GM21786 (cell line): ENCODE measurements around the gene PTPRD.

Source experiments
- ATAC-seq: cut with Tn5 transposase; IDR thresholded peaks from one replicate; pipeline ENCODE4 v1.9.1; 2021; ENCODE audit not compliant: unreplicated experiment

Gene PTPRD

DNA sequence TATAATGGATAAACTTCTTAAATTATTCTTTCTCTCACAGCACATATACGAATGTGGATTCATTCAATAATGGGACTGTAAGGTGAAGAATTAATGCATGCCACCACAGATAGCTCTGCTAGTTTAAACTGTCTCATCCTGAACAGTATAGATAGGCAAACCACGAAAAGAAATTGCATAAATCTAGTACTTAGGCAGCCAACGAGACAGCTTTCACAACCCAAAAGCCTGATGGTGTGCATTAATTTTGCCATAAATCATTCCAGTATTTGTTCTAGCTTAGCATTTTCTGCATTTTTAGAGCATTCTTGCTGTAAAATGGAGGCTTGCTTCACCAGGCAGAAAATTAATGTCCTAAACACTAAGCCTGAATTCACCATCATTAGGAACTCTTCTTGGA is 1979.0 kb downstream of the PTPRD start:
- no peak for ATAC-seq

DNA sequence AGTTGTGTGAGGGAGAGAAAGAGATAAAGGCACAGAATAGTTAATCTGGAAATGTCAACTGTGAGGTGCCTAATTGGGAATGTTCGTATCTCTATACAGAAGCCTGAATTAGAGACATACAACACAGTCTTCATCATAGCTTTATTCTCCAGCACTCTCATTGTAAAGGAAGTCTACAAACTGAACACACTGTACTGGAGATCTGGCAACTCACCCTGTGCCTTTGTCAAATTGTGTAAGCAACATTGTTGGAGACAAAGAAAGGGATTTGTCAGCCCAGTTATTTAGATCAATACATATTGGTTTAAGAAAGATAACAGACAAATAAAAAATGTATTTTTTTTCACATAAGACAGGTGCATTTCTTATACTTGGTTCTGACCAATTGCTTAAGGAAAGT is 1980.3 kb downstream of the PTPRD start:
- ATAC-seq = no peak

DNA sequence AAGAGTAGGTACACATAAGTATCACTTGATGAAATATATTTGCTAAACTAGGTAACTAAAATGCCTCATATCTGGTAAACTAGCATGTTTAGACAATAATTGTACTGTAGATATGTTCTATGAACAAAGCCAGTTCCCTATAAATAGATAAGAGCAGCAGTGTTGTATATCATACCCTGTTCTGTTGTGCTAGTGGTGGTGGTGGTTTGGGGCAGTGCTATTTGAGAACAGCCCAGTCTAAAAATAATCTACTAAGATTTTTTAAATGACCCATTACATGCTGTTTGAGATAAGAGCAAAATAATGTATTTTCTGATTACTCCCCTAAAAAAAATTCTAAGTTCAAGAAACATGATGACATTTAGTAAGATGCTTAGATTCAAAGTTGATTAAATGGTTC is 1984.0 kb downstream of the PTPRD start:
- no peak for ATAC-seq

DNA sequence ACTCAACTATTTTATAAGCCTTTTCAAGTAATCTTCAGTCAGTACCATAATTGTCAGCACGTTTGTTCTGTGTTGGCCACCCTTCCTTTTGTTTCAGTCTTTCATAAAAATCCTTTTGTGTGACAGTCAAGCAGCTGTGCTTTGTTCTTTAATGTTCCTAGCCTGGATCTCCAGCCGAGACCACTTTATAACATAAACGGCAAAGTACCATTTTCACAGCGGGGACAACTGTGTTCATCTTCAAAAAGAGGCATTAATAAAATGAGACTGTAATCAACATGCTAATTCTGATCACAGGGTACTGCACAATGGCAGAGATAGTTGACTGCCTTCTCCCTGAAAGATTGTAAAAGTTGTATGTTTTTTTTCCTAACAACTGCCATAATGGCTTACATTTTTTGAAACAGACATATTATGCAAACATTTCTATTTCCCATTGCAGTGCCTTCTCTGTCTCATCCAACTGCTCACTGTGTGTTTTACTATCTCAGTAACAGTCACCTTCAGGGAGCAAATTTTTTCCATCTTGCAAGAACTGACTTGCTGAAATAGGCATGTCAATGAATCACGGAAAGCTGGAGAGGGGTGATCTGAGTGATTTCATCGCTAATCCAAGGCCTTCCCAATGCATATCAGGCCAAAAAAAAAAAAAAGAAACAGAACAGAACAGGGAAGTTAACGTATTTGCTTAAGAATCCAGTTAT is 1984.7 kb downstream of the PTPRD start:
- no peak for ATAC-seq

DNA sequence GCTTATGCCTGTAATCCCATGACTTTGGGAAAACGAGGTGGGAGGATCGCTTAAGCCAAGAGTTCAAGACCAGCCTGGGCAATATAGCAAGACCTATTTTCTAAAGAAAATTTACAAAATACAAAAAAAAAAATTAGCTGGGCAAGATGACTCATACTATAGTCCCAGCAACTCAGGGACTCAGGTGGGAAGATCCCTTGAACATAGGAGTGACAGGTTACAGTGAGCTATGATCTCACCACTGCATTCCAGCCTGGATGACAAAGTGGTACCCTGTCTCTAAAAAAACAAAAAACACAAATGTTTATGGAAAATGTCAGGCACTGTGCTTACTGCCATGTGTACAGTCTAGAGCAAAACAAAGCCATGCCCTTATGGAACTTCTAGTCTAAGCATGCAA is 1989.9 kb downstream of the PTPRD start:
- no peak for ATAC-seq

DNA sequence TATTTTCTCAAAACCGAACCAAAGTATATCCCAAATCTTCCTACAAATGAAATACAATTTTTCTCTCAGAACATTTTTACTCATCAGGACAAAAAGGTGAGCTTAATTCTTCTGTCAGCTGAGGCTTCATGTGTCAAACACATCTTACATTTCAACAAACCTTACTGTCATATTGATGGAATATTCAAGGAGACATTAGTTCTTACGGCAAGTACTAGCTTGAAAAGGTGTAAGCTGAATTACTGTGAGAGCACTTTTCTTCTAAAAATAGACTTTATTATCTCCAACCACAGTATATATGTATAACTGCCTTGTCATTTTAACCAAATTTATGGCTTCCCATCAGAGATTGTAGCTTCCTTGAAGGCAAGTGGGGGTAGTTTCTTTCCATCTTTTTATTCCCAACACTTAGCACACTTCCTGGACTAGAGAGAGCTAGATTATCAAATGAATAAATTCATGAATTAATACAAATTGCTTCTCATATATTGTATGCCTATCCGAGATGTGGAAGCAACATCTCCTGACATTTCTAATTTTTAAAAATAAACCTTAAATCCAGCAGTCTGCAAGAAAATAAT is 1990.5 kb downstream of the PTPRD start:
- ATAC-seq = no peak

GRCh38 chr9:8621416-8621815 is 1991.4 kb downstream of the PTPRD start:
- no peak for ATAC-seq

DNA sequence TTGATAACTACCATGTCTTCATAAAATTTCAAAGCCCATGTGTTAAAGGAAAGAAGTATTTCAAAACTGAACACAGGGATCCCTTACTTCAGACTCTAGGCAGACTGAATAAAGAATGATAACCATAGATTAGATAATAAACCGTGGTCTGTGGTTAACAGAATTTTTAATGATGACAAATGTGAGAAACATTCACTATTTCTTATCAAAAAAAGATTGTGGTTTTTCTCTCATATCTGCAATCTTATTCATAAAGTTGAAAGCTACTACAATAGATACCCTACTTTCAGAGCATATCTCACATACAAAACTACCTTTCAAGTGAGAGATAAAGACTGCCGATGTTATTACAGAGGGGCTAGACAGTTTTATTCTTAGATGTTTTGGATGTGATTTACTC is 1996.4 kb downstream of the PTPRD start:
- no peak for ATAC-seq

DNA sequence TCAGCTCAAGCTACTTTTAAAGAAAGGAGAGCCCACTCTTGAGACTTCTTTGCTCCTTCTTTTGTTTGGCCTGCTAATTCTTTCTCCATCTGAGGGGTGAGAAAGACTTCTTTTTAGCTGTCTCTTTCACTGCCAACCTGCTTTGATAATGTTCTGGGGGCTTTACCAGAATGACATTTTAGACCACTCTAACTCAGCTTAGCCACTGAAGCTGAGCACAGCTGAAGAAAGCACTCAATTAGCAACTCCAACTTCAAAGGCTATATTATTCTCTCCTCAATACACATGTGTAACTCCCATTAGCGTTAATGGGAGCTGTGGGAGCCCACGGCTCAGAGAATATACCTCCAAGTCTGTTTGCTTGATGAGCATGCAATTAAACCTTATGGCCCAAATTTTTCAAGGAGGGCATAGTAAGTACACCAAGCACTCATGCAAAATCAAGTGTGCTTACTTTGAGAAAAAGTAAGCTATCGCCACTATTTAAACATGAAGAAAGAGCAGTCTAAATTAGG is 1997.8 kb downstream of the PTPRD start:
- ATAC-seq = no peak

DNA sequence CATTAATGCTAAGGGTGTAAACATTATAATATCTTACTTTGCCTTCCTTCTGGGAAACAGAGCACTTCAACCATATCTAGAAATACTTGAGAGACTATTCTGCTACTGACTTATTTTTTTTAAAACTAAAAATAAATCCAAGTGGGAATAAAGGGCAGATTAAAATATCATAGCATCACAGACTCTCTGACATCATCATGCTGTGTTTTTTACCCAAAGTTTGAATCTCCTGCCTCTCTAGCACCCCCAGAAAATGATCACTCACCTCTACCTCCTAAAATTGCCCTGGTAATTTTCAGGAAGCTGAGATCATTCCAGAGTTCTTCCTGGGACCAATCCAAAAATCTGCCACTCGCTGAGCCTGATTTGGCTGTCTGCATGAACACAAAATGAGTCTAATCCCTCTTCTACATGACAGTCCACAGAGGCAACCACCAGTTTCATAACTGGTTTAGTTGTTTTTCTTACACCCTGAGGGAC is 1999.4 kb downstream of the PTPRD start:
- ATAC-seq = no peak

- no peak for ATAC-seq
Observed at GRCh38 chr9:8611153-8611552, 2001.6 kb downstream of the PTPRD start.

DNA sequence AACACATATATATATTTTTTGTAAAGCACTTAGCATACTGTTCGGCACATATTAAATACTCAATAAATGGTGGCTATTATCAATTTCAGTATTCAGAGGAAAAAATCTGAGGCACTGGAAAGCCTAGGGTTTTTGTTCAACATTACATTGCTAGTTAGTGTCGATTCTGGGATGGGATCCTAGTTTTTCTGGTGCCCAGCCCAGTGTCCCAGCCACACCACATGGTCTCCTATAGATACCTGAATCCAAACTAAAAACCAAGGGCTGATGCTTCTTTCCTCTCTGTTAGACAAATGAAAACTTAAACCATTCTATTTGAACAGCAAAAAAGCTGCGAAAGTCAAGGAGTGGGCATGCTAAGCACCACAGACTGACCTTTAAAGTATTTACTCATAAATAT is 2002.5 kb downstream of the PTPRD start:
- ATAC-seq = no peak

GRCh38 chr9:8605096-8605495 is 2007.7 kb downstream of the PTPRD start:
- ATAC-seq = no peak

DNA sequence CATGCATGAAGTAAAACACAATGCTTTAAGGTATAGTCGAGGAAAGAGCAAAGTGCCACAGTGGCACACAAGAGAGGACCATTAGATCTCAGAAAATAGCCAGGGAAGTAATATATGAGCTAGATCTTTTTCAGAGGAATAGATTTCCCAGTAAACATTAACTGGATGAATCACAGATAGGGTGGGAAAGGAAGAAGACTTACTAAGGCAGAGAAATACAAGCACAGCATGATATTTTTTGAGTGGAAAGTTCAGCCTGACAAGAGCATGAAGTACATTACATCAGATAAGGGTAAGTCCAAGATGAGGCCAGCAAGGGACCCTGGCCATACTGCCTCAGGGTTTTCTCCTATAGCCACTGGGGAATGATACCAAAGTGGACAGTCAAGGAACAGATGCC is 2008.6 kb downstream of the PTPRD start:
- ATAC-seq = no peak

DNA sequence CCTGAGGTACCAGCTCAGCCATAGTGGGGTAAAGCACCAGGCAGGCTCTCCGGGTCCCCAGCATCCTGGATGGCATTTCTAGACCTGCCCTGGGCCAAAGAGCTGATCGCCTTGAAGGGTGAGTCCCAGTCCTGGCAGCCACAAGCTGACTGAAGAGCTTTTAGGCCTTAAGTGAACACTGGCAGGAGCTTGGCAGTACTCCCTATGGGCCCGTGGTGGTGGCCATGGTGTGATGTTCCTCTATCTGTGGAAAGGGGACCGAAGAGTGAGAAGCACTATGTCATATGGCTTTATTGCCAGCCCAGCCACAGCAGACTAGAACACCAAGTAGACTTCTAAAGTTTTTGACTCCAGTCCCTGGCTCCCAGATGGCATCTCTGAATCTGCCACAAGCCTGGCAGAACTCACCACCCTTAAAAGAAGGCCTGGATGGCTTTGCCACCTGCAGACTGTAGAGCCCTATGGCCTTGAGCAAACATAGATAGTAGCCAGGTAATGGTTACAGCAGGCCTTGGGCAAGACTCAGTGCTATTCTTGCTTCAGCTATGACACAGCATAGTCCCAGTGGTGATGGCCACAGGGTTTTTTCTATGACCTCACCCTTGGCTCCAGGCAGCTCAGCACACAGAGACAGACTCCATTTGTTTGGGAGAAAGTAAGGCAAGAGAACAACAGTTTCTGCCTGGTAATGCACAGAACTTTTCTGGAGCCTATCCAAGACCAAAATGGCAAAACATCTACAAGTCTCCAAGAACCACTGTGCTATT is 2011.7 kb downstream of the PTPRD start:
- ATAC-seq = no peak

- ATAC-seq = no peak
Observed at GRCh38 chr9:8599937-8600336, 2012.9 kb downstream of the PTPRD start.

GRCh38 chr9:8589476-8589875 is 2023.3 kb downstream of the PTPRD start:
- no peak for ATAC-seq

DNA sequence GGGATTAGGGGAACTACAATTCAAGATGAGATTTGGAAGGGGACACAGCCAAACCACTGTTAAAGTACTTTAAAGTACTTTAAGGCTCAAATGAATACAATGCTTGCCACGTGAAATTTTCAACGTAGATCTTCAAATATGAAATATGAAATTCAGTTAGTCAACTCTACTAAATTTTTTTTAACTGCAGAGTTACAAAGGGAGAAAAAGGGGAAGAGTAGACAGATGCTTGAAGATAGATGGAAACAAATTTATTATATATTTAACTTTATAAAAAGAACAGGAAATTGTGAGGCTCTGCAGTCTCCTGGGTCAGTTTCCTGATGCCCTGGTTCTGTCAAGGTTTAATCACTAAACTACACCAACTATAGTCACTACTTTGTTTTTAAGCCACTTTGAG is 2027.8 kb downstream of the PTPRD start:
- no peak for ATAC-seq

DNA sequence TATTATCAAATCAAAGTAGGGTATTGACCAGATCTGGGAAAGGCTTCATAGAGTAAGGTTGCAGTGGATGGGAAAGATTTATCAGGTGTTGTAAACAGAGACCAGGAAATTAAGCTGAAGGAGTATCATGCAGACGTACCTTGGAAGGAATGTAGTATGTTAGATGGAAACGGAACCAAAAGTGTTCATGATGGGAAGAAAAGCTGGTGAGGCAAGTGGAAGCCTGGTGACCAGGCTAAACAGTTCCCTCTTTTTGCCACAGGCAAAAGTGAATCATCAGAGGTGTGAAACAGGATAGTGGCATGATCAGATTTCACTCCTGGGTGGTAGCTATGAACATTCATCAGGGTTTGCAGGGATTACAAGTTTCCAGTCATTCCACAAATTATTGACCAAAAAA is 2033.1 kb downstream of the PTPRD start:
- no peak for ATAC-seq

GRCh38 chr9:8576741-8577140 is 2036.1 kb downstream of the PTPRD start:
- ATAC-seq = no peak

DNA sequence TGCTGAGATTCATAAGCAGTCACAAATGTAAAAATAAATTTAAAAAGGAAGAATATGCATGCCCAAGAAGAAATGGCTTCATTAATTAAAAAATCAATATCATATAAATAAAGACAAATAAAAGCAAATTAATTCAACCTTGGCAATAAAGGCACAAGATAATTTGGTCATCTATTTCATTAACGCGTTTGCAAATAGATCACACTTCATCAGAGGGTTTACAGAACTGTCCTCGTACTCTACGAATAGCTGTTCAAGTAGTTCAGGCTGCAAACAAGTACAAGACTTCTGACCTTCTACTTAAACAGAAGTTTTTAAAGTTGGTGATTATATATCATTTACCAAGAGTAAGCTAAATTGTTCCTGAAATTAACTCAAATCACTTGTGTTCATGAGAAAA is 2038.0 kb downstream of the PTPRD start:
- ATAC-seq = no peak

DNA sequence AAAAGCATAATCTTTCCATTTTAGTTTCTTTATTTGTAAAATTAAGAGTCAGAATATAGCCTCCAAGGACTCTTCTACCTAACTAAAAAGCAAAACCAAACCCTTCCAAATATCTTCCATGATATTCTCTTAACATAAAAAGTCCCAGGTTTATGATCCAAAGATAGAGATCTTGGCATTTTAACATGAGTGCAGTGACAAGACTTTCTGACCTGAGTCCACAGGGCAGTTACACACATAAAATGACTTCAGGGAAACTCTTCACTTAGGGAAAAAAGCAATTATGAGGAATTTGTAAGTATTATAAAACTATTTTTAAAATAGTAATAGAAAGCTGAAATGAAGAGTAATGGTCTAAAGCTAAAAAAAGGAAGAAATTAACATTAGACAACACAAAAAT is 2040.6 kb downstream of the PTPRD start:
- no peak for ATAC-seq
